AG09319 (cell line): Measurements from ENCODE around the gene KIF25.

Experiments
- DNase-seq: peaks from one replicate; pipeline ENCODE4 v3.0.0-alpha.2; 2010; ENCODE audit warnings: low read depth; ENCODE audit errors: extremely low read depth
- CTCF ChIP-seq: IDR thresholded peaks from 2 replicates; pipeline ENCODE4 v1.5.1; 2011; ENCODE audit warnings: low read depth, mild to moderate bottlenecking, inconsistent platforms, low read length, moderate library complexity

Gene KIF25

GRCh38 chr6:167997642-167998041 is at the start of gene KIF25:
TSS of gene KIF25 (plus strand) at chr6:167997671. CDS start at chr6:168029586, 31,915 bp downstream.
- TF ChIP-seq CTCF = no peak
- no peak for DNase-seq

- DNase-seq = no peak
- no peak for TF ChIP-seq CTCF
Measured at GRCh38 chr6:167947716-167948115, 49.8 kb upstream of the KIF25 start.

- TF ChIP-seq CTCF = no peak
- DNase-seq = no peak
Measured at GRCh38 chr6:167948716-167949115, 48.8 kb upstream of the KIF25 start.

- TF ChIP-seq CTCF = no peak
- no peak for DNase-seq
Measured at GRCh38 chr6:167949121-167949684, 48.3 kb upstream of the KIF25 start.

GRCh38 chr6:167951781-167952511 is 45.5 kb upstream of the KIF25 start:
- DNase-seq = no peak
- TF ChIP-seq CTCF = no peak

- no peak for DNase-seq
- TF ChIP-seq CTCF = no peak
Measured at GRCh38 chr6:167952512-167952859, 45.0 kb upstream of the KIF25 start.

- TF ChIP-seq CTCF = no peak
- no peak for DNase-seq
Measured at GRCh38 chr6:167953551-167953950, 43.9 kb upstream of the KIF25 start.
